ENCODE results near the gene GRK2. TPM values are rescaled to one million over a fixed set of nuclear protein-coding genes. Genes with fewer than 3 reads are reported as not detected.

GRK2 gene
- total and polyA plus RNA-seq, 12 donors, result 26.4 to 159 (median 59.6) TPM

DNA sequence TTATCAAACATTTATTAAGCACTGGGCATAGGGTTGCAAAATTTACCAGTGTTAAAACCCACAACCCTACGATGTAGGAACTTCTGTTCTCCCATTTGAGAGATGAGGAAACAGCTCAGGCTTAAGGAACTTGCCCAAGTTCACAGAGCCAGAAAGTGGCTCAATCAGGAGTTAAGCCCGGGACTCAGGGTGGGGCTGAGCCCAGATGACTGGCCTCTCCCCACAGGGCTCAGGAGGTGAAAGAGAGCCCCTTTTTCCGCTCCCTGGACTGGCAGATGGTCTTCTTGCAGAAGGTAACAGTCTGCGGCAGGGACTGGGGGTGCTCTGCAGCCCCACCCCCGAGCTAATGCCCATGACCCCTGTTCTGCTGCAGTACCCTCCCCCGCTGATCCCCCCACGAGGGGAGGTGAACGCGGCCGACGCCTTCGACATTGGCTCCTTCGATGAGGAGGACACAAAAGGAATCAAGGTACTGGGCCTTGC is 17.2 kb downstream of the GRK2 start:
- intact Hi-C loops (cut with DNase I), result no loop called here
- no peaks in the 10 kb centered on the region for H3K27me3 ChIP-seq
- peaks cover 10 to 24% of the 10 kb centered on the region in 2 donors for H3K4me1 ChIP-seq (replicated peaks in 1 of 2)
- no peaks in the 10 kb centered on the region for H3K9me3 ChIP-seq (replicated peaks in 1 of 3)
- TF ChIP-seq, protein P1, sequence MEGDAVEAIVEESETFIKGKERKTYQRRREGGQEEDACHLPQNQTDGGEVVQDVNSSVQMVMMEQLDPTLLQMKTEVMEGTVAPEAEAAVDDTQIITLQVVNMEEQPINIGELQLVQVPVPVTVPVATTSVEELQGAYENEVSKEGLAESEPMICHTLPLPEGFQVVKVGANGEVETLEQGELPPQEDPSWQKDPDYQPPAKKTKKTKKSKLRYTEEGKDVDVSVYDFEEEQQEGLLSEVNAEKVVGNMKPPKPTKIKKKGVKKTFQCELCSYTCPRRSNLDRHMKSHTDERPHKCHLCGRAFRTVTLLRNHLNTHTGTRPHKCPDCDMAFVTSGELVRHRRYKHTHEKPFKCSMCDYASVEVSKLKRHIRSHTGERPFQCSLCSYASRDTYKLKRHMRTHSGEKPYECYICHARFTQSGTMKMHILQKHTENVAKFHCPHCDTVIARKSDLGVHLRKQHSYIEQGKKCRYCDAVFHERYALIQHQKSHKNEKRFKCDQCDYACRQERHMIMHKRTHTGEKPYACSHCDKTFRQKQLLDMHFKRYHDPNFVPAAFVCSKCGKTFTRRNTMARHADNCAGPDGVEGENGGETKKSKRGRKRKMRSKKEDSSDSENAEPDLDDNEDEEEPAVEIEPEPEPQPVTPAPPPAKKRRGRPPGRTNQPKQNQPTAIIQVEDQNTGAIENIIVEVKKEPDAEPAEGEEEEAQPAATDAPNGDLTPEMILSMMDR (IDR thresholded peaks at IDR 0.05), result no peak
- no peak for TF ChIP-seq POLR2A (IDR thresholded peaks at IDR 0.05)
- peak in 1 of 7 donors; percentile 16 for DNase-seq
- 71 to 89% (median 80%) methylated on average over 10 to 13 of the region's 13 CpGs for WGBS, 4 donors
- H3K4me3 ChIP-seq, result no peak overlapping the region
- peaks cover 0 to 82% of the 10 kb centered on the region in 2 donors for H3K36me3 ChIP-seq (replicated peaks in 1 of 2)
- H3K27ac ChIP-seq, result peak overlapping the region in 3 of 5 donors; percentile 28 to 84 (median 47)

DNA sequence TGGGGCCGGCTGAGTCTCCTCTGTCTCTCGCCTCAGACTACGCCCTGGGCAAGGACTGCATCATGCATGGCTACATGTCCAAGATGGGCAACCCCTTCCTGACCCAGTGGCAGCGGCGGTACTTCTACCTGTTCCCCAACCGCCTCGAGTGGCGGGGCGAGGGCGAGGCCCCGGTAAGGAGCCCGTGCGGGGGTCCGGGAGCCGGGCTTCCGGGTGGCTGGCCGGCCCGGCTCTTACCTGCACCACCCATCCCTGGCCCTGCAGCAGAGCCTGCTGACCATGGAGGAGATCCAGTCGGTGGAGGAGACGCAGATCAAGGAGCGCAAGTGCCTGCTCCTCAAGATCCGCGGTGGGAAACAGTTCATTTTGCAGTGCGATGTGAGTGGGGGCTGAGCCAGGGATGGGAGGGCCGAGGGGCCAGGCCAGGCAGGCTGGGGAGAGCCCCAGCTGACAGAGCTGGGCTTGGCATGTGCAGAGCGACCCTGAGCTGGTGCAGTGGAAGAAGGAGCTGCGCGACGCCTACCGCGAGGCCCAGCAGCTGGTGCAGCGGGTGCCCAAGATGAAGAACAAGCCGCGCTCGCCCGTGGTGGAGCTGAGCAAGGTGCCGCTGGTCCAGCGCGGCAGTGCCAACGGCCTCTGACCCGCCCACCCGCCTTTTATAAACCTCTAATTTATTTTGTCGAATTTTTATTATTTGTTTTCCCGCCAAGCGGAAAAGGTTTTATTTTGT is 18.7 kb downstream of the GRK2 start:
- peaks cover 15 to 19% of the 10 kb centered on the region in 2 donors for H3K4me1 ChIP-seq (replicated peaks in 1 of 2)

DNA sequence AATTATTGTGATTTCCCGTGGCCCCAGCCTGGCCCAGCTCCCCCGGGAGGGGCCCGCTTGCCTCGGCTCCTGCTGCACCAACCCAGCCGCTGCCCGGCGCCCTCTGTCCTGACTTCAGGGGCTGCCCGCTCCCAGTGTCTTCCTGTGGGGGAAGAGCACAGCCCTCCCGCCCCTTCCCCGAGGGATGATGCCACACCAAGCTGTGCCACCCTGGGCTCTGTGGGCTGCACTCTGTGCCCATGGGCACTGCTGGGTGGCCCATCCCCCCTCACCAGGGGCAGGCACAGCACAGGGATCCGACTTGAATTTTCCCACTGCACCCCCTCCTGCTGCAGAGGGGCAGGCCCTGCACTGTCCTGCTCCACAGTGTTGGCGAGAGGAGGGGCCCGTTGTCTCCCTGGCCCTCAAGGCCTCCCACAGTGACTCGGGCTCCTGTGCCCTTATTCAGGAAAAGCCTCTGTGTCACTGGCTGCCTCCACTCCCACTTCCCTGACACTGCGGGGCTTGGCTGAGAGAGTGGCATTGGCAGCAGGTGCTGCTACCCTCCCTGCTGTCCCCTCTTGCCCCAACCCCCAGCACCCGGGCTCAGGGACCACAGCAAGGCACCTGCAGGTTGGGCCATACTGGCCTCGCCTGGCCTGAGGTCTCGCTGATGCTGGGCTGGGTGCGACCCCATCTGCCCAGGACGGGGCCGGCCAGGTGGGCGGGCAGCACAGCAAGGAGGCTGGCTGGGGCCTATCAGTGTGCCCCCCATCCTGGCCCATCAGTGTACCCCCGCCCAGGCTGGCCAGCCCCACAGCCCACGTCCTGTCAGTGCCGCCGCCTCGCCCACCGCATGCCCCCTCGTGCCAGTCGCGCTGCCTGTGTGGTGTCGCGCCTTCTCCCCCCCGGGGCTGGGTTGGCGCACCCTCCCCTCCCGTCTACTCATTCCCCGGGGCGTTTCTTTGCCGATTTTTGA is 19.5 kb downstream of the GRK2 start:
- 74 to 78% (median 77%) methylated on average over 29 to 39 of the region's 39 CpGs for WGBS, 4 donors
- Histone ChIP-seq H3K36me3 (replicated peaks in 1 of 2) (peaks cover 0 to 67% of the 10 kb centered on the region in 2 donors), H3K27me3 (no peaks in the 10 kb centered on the region), H3K27ac (peak overlapping the region in 3 of 5 donors; percentile 13 to 95 (median 91)), H3K9me3 (replicated peaks in 1 of 3) (no peaks in the 10 kb centered on the region), H3K4me3 (no peak overlapping the region), H3K4me1 (replicated peaks in 1 of 2) (peaks cover 18 to 26% of the 10 kb centered on the region in 2 donors)
- intact Hi-C loops (cut with DNase I), result no loop called here
- TF ChIP-seq POLR2A (IDR thresholded peaks at IDR 0.05), result no peak
- TF ChIP-seq, protein P1 (IDR thresholded peaks at IDR 0.05), result no peak
- DNase-seq, result no peak

More for the DNA sequence above, 18.7 kb downstream of the GRK2 start:
- TF ChIP-seq, protein P1 (IDR thresholded peaks at IDR 0.05), result no peak
- no peak for TF ChIP-seq POLR2A (IDR thresholded peaks at IDR 0.05)
- H3K4me3 ChIP-seq, result no peak overlapping the region
- H3K9me3 ChIP-seq (replicated peaks in 1 of 3), result no peaks in the 10 kb centered on the region
- DNase-seq, result peak in 1 of 7 donors; percentile 7
- 86 to 90% (median 89%) methylated on average over 30 to 45 of the region's 45 CpGs for WGBS, 4 donors
- H3K36me3 ChIP-seq (replicated peaks in 1 of 2), result peaks cover 0 to 68% of the 10 kb centered on the region in 2 donors
- no peak overlapping the region for H3K27ac ChIP-seq
- H3K27me3 ChIP-seq, result no peaks in the 10 kb centered on the region
- intact Hi-C loops (cut with DNase I), result no loop called here

Data from adrenal gland (tissue), 12 donors.